Hematopoietic multipotent progenitor cell treated with erythropoietin and hydrocortisone succinate and interleukin-3 and kit ligand, for 4 days (in vitro differentiated cells): Measurements from ENCODE around the gene PDCD11.
"Not testable (repeated sequence)": the region's sequence is repeated elsewhere in the genome, so short reads cannot be mapped to it uniquely, and the experiment has no call there.

ENCODE experiments used
- DNase-seq: peaks from one replicate; pipeline ENCODE4 v3.0.0-alpha.2; 2015

Gene PDCD11

DNA sequence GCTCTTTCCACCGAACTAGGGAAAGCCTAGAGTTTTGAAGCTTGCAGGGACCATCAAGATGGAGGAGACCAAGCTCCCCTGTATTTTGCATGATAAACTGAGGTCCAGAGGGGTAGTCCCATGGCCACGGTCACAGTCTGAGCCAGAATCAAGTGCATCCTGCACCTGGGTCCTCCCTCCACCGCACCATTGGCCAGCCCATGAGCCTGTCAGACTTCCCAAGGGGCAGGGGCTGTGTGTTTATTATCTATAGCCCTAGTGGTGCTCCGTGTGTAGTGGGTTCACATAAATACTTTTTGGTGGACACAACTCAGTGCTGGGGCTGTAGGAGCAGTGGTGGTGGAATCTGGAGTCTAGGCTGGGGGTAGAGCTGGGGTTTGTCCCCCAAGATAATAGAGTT lies 79.0 kb downstream of the PDCD11 start:
- no peak for DNase-seq

DNA sequence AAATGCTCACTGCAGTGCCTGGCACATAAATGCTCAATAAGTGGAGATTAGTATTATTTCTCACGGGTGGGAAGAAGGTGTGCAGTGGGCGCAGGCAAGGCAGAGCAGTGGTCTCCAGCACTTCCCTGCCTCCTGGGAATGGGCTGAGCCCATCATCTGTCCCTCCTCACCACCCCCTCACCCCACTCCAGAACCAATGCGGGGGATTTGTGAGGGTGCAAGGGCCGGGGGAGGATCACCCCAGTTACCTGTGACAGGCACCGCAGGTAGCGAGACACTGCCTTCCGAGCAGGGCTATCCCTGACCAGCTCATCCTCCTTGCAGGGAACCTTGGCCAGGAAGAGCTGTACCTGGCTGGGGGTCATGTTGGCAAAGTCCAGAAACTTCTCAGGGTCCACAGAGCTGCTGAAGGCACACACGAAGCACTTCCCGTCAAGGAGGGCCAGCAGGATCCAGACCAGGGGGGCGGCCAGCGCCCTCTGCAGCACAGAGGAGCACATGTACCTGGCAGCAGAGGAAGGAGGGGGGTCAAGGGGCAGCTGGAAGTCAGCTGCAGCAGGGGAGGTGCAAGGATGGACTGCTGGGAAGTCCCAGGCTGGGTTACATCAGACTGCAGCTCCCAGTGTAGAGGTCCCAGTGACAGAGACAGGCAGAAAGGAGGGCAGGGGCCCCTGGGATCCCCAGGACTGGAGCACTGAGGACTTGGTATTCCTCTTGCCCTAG lies 79.8 kb downstream of the PDCD11 start:
- DNase-seq: peak; percentile 54

DNA sequence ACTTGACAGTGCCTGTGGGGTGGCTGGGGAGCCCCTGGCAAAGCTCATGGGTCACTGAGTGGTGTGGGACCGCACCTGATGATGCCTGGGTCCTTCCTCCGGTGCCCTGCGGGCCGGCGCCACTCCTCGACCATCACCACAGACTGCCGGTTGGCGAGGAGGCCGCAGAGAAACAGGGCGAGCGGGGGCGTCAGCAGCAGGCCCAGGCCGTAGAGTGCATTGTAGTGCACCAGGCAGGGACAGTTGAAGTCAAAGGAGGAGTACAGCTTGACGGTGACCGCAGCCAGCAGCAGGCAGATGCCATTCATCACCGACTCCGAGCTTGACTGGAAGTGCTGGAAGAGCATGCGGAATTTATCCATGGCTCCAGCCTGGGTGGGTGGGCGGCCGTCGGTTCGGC lies 82.2 kb downstream of the PDCD11 start:
- no peak for DNase-seq

DNA sequence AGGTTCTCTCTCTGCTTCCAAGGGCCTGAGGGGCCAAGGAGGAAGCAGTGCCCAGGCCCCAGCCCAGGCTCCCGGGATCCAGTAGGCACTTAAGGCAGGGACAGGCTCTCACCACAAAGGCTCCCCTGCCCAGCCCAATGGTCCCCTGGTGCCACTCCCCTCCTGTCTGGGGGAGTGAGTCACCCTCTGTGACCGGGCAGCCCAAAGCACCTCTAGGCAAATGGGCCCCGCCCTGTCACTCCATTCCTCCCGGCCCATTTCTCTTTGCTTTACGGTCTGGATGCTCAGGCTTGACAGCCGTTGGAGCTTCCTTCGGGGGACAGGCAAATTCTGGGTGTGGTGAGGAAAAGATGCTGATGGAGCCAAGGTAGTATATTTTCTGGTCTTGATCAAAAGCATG lies 82.7 kb downstream of the PDCD11 start, which contains the start of gene CALHM3:
Gene CALHM3 (minus strand): TSS at position 106 of the 400 bp plus-strand sequence. CDS start 208 bp downstream, outside the sequence.
- no peak for DNase-seq

DNA sequence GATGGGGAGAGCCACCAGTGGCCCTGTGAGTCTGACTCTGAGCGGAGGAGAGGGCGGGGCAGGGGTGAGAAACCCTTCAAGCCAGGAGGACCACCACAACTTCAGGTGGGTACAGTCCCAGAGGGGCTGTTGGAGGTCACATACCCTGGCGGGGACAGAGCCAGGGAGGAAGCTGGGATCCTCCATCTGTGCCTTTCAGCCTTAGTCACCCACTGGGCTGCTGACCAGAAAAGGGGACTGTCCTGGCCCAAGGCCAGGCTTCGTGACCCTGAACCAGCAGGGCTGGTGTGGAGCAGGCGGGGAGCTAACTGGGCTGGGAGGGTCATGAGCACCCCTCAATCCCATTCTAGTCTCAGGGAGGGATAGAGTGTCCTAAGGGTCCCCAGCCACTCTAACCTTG lies 84.1 kb downstream of the PDCD11 start:
- no peak for DNase-seq

DNA sequence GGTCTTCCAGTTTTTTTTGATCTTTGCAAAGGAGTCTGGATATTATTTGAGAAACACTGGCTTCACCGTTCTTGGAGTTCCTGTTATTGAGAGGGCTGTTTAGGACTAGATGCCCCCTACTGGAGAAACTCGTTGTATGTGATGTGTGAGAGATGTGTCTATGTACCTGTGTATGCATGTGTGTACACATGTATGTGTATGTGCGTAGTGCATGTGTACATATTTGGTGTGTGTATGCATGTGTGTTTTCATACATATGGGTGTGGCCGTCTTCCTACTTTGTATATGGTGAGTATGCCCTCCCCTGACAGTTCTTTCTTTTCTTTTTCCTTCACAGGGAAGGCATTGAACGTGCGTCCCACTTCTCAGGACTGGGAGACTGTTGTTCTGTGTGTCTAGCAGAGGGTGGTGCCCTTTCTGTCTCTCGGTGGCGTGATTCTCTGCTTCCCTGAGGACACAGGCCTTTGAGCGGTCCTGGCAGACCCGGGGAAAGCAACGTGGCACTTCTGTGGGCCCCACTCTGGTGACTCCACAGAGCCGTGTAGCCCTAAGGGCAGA lies 85.6 kb downstream of the PDCD11 start:
- peak; percentile 87 for DNase-seq

DNA sequence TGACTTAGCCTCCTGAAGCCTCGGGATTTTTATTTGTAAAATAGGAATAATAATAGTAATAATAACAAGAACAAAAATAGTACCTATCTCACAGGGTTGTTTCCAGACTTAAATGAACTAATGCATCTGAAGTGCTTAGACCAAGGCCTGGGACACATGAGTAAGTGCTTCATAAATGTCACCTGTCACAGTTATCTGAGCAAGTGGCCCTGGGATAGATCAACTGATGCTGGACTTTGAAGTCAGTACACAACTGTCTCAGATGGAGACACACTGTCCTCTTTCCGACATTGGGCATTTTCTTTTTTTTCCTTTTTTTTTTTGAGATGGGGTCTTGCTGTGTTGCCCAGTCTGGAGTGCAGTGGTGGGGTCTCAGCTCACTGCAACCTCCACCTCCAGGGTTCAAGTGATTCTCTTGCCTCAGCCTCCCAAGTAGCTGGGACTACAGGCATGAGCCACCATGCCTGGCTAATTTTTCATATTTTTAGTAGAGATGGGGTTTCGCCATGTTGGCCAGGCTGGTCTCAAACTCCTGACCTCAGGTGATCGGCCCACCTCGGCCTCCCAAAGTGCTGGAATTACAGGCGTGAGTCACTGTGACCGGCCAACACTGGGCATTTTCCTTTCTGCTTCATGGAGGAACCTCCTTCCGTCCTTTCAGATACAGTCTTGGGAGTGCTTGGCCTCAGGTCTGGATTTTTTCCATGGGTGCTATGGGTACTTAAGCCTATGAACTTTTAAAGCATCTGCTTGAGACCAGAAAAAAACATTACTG lies 90.4 kb downstream of the PDCD11 start:
- DNase-seq: not testable (repeated sequence)

DNA sequence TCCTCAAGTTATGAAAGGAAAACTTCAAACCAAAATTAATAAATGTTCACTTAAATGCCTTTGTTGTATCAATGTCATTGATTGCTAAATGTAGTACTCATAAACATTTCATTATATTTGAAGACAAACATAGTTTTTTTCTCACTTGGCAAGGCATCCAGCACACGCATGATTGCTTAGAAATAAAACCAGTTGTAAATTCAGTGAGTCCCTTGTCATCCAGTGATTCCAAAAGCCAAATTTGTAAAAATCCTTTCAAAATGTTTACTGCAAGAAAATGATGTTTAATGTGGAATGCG lies 90.9 kb downstream of the PDCD11 start:
- no peak for DNase-seq

DNA sequence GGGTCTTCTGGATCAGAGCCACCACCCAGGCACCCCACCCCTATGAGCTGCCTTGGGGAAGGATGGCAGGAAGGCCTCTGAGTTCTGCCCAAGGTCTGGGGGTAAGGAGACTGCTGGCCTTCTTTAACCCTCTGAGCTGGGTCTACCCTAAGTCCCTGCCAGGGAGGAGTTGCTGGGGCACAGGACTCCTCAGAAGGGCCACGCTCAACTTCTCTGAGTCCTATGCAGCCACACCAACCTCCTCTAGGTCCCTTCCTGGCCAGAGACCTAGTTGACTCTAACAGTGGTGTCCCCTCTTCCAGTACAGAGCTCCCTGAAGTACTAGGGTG lies 94.5 kb downstream of the PDCD11 start:
- no peak for DNase-seq

DNA sequence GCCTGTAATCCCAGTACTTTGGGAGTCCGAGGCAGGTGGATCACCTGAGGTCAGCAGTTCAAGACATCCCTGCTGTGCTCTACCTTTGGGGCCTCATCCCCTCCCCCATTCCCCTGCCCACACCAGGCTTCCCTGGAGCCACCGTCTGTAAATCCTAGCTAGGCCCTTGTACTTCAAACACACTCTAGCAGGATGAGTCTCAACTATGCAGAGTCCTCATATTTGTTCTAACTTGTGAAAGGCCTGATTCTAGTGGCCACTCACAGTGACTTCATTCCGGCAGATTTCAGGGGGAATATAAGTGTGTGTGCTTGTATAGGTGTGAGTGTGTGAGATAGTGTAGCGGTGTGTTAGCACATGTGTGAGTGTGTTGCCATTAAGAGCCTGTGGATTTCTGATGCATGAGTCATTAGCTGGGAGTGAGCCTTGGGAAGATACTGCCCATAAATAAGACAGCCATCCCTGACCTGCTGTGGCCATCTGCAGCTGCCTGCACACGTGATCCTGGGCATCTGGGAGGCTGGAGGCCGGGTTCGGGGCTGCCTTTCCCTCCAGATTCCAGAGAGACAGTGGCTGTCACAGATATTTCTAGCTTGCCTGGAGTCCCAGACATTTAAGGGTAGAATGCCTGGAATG lies 95.4 kb downstream of the PDCD11 start:
- no peak for DNase-seq

DNA sequence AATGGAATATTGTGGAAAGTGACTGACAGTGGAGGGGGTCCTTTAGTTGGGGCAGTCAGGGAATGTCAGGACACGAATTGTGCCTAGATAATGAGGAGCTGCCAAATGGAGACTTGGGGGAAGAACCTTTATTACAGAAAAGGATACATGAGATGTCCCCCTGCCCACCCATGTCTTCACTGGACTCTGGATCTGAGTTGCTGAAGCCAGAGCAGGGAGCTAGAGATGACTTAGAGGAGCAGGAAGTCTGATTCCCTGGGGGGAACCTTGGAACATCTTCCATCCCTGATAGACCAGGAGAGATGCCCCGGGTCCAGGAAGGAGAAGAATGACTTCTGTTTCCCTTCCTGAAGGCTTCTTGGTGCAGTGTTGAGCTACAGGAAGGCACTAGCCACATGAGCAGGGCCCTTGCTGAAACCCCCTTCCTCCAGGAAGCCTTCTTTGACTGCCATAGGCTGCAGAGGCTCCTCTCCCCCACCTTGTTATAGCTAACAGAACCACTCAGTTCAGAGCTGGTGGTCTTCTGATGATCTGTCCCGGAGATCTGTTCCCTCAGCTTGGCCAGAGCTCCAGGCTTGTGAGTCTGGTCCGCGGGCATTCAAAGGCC lies 96.3 kb downstream of the PDCD11 start:
- no peak for DNase-seq

DNA sequence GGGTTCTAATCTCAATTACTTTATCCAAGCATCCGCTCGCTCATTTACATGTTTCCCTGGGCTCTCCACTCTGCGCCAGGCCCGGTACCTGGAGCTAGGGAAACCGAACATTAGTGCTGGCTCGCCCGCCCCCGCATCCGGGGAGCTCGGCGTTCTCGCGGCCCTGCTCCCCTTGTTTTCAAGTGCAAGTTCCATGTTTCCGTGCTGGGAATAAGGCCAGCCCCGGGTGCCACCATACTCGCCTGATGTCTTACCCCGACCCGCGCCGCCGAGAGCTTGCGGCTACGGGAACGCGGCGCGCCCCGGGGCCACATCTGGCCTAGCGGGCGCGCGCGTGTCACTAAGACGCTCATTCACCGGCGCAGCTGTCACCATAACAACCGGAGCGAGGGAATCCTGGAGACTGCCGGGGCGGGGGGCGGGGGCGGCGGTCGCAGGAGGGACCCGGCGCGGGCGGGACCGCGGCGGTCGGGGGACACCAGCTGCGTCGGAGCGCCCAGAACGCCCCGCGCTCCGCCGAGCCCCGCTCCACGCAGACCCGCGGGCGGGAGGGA lies 97.0 kb downstream of the PDCD11 start, which contains the start of gene NEURL1:
Gene NEURL1 (plus strand): TSS at position 344 of the 554 bp plus-strand sequence. CDS start 683 bp downstream, outside the sequence.
- DNase-seq: peak; percentile 48

DNA sequence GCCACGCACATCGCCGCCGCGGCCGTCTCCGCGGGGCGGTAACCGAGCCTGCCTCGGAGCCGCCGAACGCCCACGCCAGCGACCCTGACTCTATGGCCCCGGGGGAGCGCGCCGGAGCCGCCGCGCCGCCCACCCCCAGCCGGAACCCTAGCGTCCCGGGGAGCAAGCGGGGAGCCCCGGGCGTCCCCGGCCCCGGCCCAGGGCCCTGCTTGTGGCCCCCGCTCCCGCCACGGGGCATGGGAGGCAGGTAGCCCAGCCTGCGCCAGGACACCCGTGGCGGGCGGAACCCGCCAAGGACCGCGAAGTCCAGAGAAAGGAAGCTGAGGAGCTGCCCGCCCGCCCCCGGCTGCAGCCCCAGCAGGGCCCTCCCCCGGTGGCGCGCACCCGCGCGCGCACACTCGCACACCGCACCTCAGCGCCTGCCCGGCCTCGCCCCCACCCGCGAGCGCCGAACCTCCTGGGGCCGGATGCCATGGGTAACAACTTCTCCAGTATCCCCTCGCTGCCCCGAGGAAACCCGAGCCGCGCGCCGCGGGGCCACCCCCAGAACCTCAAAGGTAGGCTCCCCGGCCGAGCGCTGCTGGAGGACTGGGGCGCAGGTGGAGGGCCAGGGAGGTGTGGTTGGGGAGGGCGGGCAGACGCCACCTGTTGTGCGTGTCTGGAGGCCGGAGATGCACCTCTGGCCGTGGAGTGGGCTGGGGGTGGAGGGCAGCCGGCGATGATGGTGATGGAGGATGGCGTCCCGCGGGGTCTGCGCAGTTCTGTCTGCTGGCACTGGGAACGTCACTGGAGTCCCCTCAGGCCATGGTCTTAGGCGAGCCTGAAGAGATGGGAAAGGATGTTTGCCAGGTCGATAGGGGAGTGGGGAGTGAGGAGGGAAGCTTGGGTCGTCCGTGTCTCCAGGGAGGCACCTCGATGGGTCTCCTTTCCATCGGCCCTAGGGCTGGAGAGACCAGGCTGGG lies 97.8 kb downstream of the PDCD11 start:
- no peak for DNase-seq

DNA sequence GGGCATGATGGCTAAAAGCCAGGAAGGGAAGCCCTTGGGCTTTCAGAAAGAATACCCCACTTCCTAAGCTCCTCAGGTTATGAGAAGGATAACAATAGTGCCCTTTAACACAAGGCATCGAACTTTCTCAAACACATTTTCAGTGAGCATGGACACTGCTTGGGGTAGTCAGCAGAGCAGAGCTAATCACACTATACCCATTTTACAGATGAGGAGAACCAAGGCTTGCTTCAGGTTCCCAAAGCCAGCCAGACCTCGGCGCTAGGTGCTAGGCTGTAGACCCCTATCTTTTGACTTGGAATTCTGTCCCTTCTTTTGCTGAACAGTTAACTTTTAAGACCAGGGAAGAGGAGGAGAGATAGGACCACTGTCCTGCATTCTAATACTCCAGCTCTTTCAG lies 98.9 kb downstream of the PDCD11 start:
- DNase-seq: no peak
